ENCODE measurements around the gene UCMA.

The UCMA gene

GRCh38 chr10:13231808-13232207 lies 2.4 kb downstream of the UCMA start:
- no peak for DNase-seq

- no peak for DNase-seq
These were observed 3.0 kb downstream of the UCMA start for GRCh38 chr10:13231190-13231589.

DNA sequence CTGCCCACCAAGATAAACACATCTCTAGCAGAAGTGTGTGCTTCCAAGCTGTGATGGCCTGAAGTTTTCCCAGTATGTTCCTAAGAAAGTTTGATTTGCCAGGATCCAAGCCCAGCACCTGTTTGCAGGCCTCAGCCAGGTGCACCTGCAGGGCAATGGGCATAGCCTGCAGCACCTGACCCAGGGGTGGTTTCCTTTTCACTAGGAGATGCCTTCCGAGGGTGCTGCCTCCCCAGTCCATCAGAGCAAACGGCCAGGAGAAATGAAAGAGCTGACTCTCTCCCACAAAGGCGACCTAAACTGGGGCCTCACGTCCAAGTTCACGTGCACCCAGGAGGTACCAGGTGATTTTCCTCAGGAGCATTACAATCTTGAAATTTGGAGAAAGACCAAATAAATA lies 7.1 kb downstream of the UCMA start:
- no peak for DNase-seq

- DNase-seq, result no peak
These were observed 8.6 kb downstream of the UCMA start for GRCh38 chr10:13225601-13226000.

GRCh38 chr10:13224210-13224995 lies 9.8 kb downstream of the UCMA start:
- no peak for DNase-seq

- no peak for DNase-seq
These were observed 10.9 kb downstream of the UCMA start for GRCh38 chr10:13223241-13223640.

GRCh38 chr10:13222566-13222965 lies 11.6 kb downstream of the UCMA start:
- no peak for DNase-seq

GRCh38 chr10:13222151-13222550 lies 12.0 kb downstream of the UCMA start:
- no peak for DNase-seq

DNA sequence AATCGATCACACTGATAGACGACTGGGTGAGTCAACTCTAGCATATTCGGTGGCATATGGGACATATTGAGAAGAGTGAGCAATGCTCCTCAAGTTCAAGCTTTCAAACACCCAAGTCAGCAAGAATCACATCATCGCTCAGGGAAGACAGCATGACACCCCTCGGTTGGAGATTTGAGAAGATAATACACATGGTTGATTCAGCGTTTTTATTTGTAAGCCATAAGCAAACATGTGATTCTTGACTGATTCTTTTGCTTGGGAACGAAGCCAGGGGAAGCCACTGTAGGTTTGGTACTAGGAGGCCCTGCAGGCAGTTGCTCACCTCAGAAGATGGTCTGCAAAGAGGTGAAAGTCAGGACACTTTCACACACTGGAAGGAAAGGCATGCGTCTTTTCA lies 12.6 kb downstream of the UCMA start:
- DNase-seq, result no peak

- peak; percentile 14 for DNase-seq
These were observed 14.2 kb downstream of the UCMA start for GRCh38 chr10:13219685-13220670.

DNA sequence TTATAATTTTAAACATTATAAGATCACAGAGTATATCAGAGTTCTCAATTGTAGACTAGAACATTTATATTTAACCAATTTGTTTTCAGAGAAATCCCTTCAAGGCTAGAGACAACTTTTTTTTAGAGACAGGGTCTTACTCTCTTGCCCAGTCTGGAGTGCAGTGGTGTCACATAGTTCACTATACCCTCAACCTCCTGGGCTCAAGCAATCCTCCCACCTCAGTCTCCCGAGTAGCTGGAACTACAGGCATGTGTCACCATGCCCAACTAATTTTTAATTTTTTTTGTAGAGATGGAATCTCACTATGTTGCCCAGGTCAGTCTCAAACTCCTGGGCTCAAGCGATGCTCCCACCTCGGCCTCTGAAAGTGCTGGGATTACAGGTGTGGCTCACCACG lies 15.3 kb downstream of the UCMA start:
- DNase-seq, result no peak

DNA sequence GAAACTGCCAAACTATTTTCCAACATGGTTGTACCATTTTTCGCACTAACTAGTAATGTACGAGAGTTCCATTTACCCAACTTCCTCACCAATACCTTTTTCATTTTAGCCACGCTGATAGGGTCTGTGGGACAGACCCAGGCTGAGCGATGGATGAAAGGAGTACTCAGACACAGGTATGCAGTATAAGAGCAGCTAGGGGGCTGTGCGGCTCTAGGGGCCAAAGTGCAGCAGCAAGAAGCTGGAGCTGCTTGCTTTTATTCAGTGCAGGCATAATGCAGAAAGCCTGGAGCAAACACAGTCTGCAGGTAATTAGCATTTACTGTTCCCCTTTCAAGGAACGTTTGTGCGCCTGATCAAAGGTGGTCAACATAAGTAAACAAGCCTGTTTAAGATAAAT lies 21.0 kb downstream of the UCMA start:
- DNase-seq, result no peak

DNA sequence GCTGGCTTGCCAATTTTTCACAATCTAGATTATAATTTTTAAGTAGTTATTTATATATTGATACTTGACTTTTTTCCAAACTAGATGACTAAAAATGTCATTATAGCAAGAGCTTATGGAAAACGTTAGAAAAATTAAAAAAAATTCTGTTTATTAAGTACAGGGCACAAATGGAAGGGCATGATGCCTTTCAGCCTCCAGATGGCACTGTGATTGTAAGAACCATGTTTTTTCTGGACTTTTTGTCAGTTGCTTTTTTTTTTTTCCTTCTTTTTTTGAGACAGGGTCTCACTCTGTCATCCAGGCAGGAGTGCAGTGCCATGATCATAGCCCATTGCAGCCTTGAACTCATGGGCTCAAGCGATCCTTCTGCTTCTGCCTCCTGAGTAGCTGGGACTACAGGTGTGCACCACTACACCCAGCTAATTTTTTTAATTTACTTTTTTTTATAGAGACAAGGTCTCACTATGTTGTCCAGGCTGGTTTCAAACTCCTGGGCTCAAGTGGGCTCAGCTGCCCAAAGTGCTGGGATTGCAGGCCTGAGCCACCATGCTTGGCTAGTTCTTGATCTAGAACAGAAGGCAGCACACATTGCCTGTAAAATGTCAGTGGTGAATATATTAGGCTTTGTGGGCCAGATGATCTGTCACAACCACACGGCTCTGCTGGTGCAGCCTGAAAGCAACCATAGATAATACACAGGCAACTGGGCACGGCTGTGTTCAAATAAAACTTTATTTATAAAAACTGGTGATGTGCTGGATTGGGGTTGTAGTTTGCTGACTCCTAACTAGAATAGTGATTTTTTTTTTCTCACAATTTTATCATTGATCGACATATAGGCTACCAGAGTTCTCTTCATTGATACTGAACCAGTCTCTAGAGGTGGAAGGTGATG lies 27.4 kb downstream of the UCMA start:
- peak; percentile 14 for DNase-seq

- DNase-seq, result no peak
These were observed 28.1 kb downstream of the UCMA start for GRCh38 chr10:13206091-13206490.

- peak; percentile 10 for DNase-seq
These were observed 33.0 kb downstream of the UCMA start for GRCh38 chr10:13201132-13201531.

DNA sequence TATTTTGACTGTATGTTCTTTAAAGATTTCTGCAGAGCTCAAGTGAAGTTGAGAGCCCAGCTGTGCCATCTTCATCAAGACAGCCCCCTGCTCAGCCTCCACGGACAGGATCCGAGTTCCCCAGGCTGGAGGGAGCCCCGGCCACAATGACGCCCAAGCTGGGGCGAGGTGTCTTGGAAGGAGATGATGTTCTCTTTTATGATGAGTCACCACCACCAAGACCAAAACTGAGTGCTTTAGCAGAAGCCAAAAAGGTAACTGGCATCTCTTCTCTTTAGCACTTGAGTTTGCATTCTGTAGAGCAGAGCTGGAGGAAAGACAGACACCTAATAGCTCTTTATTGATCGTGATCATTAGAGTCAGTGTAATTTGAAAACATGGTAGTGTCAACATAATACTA lies 39.2 kb downstream of the UCMA start:
- DNase-seq, result no peak

DNA sequence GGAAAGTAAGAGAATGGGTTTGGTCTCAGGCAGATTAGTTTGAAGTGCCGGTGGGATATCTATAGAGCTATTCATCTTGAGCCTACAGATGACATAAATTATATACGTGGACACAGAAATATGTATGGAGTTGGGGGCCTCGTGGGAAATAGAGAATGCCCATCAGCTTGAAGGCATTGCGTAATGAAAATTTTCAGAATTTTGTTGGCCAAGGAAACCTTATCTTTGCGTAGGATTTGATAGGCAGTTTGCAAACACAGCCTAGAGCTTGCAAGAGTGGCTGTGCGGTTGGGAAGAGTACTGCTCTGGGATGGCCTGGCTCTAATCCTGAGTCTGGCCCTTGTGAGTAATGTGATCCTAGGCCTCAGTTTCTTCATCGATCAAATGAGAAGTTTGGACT lies 40.5 kb downstream of the UCMA start:
- DNase-seq, result no peak

DNA sequence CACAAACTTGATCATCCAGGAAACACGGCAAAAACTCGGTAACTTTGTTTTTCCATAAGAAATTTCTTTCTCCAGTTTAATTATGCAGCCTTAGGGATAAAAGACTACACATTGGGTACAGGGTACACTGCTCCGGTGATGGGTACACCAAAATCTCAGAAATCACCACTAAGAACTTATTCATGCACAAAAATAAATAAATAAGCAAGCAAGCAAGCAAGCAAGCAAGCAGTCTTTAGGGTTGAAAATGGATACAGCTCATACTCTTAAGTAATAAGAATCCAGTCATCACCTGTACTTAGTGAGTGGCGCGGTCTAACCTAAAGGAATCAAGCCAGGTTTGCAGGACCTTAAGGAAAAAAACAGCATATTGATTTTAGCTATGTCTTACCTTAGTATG lies 42.8 kb downstream of the UCMA start:
- no peak for DNase-seq

DNA sequence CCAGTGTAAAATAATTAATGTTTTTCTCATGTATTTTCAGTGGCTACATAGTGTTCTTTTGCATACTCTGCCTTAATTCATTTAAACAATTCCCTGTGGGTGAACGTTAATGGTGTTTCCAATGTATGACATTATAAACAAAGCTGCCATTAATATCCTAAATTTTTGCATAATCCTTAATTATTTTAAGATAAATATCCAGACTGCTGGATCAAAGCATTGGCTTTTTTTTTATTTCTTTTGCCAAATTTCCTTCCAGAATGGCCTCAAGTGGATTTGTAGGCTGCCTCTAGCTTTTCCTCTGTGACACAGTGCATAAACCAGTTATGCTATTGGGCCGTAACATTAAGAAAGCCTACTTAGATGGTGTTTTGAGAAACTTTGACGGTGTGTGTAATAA lies 43.4 kb downstream of the UCMA start:
- DNase-seq, result no peak

- DNase-seq, result no peak
These were observed 44.2 kb downstream of the UCMA start for GRCh38 chr10:13189961-13190360.

DNA sequence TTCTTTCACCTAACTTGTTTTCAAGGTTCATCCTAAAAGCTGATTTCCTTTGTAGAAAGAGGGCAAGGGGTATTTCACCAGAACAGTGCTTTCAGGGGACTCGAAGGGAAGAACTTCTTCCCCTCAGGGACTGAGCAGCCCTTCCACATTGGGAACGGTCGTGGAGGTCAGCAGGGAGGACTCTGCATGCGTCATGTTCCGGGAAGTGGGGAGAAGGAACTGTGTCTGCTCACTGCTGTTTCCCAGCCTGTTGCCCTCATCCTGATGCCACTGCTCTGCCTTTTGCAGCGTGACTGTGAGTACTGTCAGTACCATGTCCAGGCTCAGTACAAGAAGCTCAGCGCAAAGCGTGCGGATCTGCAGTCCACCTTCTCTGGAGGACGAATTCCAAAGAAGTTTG lies 45.6 kb downstream of the UCMA start:
- DNase-seq, result no peak

DNA sequence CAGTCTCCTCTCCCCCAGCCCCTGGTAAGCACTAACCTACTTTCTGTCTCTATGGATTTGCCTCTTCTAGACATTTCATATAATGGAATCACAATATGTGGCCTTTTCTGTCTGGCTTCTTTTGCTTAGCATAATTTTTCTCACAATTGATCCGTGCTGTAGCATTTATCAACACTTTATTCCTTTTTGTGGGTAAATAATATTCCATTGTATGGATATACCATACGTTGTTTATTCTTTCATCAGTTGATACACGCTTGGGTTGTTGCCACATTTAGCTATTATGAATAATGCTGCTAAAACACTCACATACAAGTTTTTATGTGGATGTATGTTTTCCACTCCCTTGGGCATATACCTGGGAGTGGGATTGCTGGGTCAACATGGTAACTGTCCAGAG lies 47.0 kb downstream of the UCMA start:
- DNase-seq, result no peak

All from fibroblast of skin of right biceps (primary cell).